CD14-positive monocyte (primary cell): Measurements from ENCODE around the gene SMAD9. TPM values are rescaled to one million over a fixed set of nuclear protein-coding genes. Genes with fewer than 3 reads are reported as not detected.

Experiments
- DNase-seq, 3 donors: peaks; one replicate each; pipeline ENCODE4 v3.0.0-alpha.2; 2011 to 2022
- H2AFZ ChIP-seq: 2 replicates; pipeline ENCODE4 v1.6.0; 2012; ENCODE audit warnings: mild to moderate bottlenecking, low read depth, low read length, inconsistent platforms; ENCODE audit not compliant: insufficient read depth, poor library complexity, severe bottlenecking
- H3K27ac ChIP-seq, 2 donors: 1 replicate in 1 of 2; 2 replicates in 1 of 2; pipeline ENCODE4 v1.5.1; 2012 to 2013; ENCODE audit warnings: low read length in 2 of 2, control low read depth in 1 of 2, inconsistent platforms in 1 of 2, low read depth in 1 of 2, mild to moderate bottlenecking in 1 of 2
- H3K27me3 ChIP-seq, 2 donors: one replicate each; pipeline versions ENCODE4 v1.6.0 to v1.6.1; 2011 to 2013; ENCODE audit warnings: low read length in 2 of 2; ENCODE audit not compliant: control insufficient read depth in 2 of 2, insufficient read depth in 2 of 2
- H3K36me3 ChIP-seq, 2 donors: replicated peaks in 1 of 2; 1 replicate in 1 of 2; 2 replicates in 1 of 2; pipeline versions ENCODE4 v1.5.1 to v1.6.1; 2012 to 2013; ENCODE audit warnings: low read length in 2 of 2, control low read depth in 1 of 2, inconsistent platforms in 1 of 2, mild to moderate bottlenecking in 1 of 2; ENCODE audit not compliant: insufficient read depth in 2 of 2, control insufficient read depth in 1 of 2
- H3K4me1 ChIP-seq, 2 donors: 1 replicate in 1 of 2; 2 replicates in 1 of 2; pipeline versions ENCODE4 v1.5.1 to v1.6.1; 2012 to 2013; ENCODE audit warnings: low read length in 2 of 2, control low read depth in 1 of 2, inconsistent platforms in 1 of 2, mild to moderate bottlenecking in 1 of 2, moderate library complexity in 1 of 2; ENCODE audit not compliant: insufficient read depth in 2 of 2, control insufficient read depth in 1 of 2
- H3K4me2 ChIP-seq: replicated peaks from 2 replicates; pipeline ENCODE3; 2012; ENCODE audit warnings: low read length, moderate library complexity, mild to moderate bottlenecking; ENCODE audit not compliant: poor library complexity, severe bottlenecking; ENCODE audit errors: extremely low read depth
- H3K4me3 ChIP-seq, 3 experiments: fragments of 200-600 bp in 1 of 3; sonication (generic) in 1 of 3; replicated peaks in 1 of 3; 1 replicate in 2 of 3; 2 replicates in 1 of 3; pipeline ENCODE4 v1.5.1; 2011 to 2013; ENCODE audit warnings: low read length in 3 of 3, mild to moderate bottlenecking in 3 of 3, control low read depth in 2 of 3, low read depth in 2 of 3, inconsistent platforms in 1 of 3, moderate library complexity in 1 of 3
- H3K79me2 ChIP-seq: 2 replicates; pipeline ENCODE4 v1.6.0; 2012; ENCODE audit warnings: mild to moderate bottlenecking, control low read depth, inconsistent platforms, low read length, moderate library complexity; ENCODE audit not compliant: insufficient read depth
- H3K9ac ChIP-seq: 2 replicates; pipeline ENCODE4 v1.6.0; 2017; ENCODE audit warnings: low read length, mild to moderate bottlenecking; ENCODE audit not compliant: insufficient read depth, poor library complexity, severe bottlenecking
- H3K9me3 ChIP-seq, 2 donors: replicated peaks in 1 of 2; 1 replicate in 1 of 2; 2 replicates in 1 of 2; pipeline versions ENCODE4 v1.5.1 to v1.6.1; 2012 to 2013; ENCODE audit warnings: low read length in 2 of 2, control low read depth in 1 of 2; ENCODE audit not compliant: control insufficient read depth in 1 of 2, insufficient read depth in 1 of 2
- H4K20me1 ChIP-seq: 2 replicates; pipeline ENCODE4 v1.6.0; 2012; ENCODE audit warnings: mild to moderate bottlenecking, low read length, control low read depth, moderate library complexity; ENCODE audit not compliant: insufficient read depth
- H3K27ac Mint-ChIP-seq, 7 donors: one replicate each; pipeline ENCODE4 v1.8.0; 2020; ENCODE audit warnings: mild to moderate bottlenecking in 7 of 7, mixed read lengths in 7 of 7, moderate library complexity in 6 of 7, inconsistent platforms in 2 of 7
- H3K27me3 Mint-ChIP-seq, 3 donors: one replicate each; pipeline ENCODE4 v1.8.0; 2021 to 2022; ENCODE audit warnings: low read depth in 3 of 3, mild to moderate bottlenecking in 3 of 3, mixed read lengths in 3 of 3, moderate library complexity in 3 of 3, inconsistent platforms in 1 of 3
- H3K36me3 Mint-ChIP-seq, 2 donors: one replicate each; pipeline ENCODE4 v1.8.0; 2020; ENCODE audit warnings: mixed read lengths in 2 of 2, inconsistent platforms in 1 of 2, mild to moderate bottlenecking in 1 of 2
- H3K4me1 Mint-ChIP-seq: one replicate; pipeline ENCODE4 v1.8.0; 2020; ENCODE audit warnings: mild to moderate bottlenecking, mixed read lengths
- H3K4me3 Mint-ChIP-seq, 2 donors: one replicate each; pipeline ENCODE4 v1.8.0; 2020; ENCODE audit warnings: mild to moderate bottlenecking in 2 of 2, mixed read lengths in 2 of 2, moderate library complexity in 1 of 2
- H3K9me3 Mint-ChIP-seq, 7 donors: one replicate each; pipeline ENCODE4 v1.8.0; 2020 to 2022; ENCODE audit warnings: mixed read lengths in 7 of 7, mild to moderate bottlenecking in 6 of 7, moderate library complexity in 6 of 7, inconsistent platforms in 2 of 7
- CTCF ChIP-seq: fragments of 200-600 bp; IDR thresholded peaks from one replicate; pipeline ENCODE4 v1.8.0; 2022; ENCODE audit warnings: antibody characterized with exemption, mild to moderate bottlenecking
- WGBS: methylation state at CpG from one replicate; pipeline ENCODE4 v1.1.5; 2013; ENCODE audit warnings: missing lambda C conversion rate; ENCODE audit not compliant: insufficient coverage; 5-methylcytosine and 5-hydroxymethylcytosine counted together
- intact Hi-C, 2 donors: fragments of 100-400 bp; cut with micrococcal nuclease; formaldehyde crosslinking; loops; one replicate each; pipeline versions ENCODE4 v1.15.0 to v1.15.1; 2023
- polyA plus RNA-seq, 3 donors: library from polyadenylated mRNA; depleted of rRNA in 1 of 3; unstranded in 2 of 3; stranded (reverse) in 1 of 3; fragments of 300-500 nt in 2 of 3; fragments of >200 nt in 1 of 3; fragmentation: Illumina TruSeq in 2 of 3; gene quantifications; 1 replicate in 2 of 3; 2 replicates in 1 of 3; pipeline ENCODE4 v1.2.3, GENCODE V29; 2012 to 2021

SMAD9 gene
- polyA plus RNA-seq, 3 donors, result not detected

- TF ChIP-seq CTCF, result no peak
- H3K27me3 Mint-ChIP-seq, result peaks cover 0 to 3% (median 0%) of the 10 kb centered on the region in 3 donors
- WGBS, result no CpG with 5 or more reads among the region's 1 CpG
- Histone ChIP-seq H2AFZ (no peak overlapping the region), H3K4me3 (no peak overlapping the region), H3K36me3 (no peaks in the 10 kb centered on the region), H3K27ac (no peak overlapping the region), H3K4me1 (no peaks in the 10 kb centered on the region), H3K79me2 (no peaks in the 10 kb centered on the region), H3K9ac (no peak overlapping the region), H3K27me3 (no peaks in the 10 kb centered on the region), H4K20me1 (no peaks in the 10 kb centered on the region), H3K4me2 (no peak overlapping the region), H3K9me3 (no peaks in the 10 kb centered on the region)
- H3K36me3 Mint-ChIP-seq, result no peaks in the 10 kb centered on the region
- DNase-seq, result no peak
- no peak overlapping the region for H3K27ac Mint-ChIP-seq
- H3K9me3 Mint-ChIP-seq, result no peaks in the 10 kb centered on the region
- H3K4me1 Mint-ChIP-seq, result peaks cover 2% of the 10 kb centered on the region
- no peak overlapping the region for H3K4me3 Mint-ChIP-seq
- intact Hi-C loops, result no loop called here
Measured at GRCh38 chr13:36870050-36870692, 49.9 kb downstream of the SMAD9 start.

DNA sequence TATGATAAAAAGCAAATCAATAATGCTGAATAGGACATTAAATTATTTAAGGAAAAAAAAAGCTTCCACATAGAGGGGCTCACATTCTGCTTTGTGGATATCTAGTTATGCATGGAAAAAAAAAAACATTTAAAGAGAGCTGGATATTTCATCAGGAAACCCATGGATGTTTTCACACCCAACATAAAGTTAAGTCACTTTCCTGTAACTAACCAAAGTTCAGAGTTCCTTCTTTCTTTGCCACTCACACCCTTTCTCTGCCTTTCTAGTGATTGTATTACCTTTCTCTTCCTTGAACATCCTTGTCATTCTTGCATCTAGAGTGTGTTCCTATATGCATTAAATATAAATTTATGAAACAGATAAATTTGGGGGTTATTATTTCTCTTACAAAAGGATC is 53.8 kb downstream of the SMAD9 start:
- H3K9me3 Mint-ChIP-seq, result no peaks in the 10 kb centered on the region
- Histone ChIP-seq H3K9me3 (no peaks in the 10 kb centered on the region), H3K4me2 (no peak overlapping the region), H4K20me1 (no peaks in the 10 kb centered on the region), H3K9ac (no peak overlapping the region), H3K27ac (no peak overlapping the region), H3K27me3 (no peaks in the 10 kb centered on the region), H3K36me3 (no peaks in the 10 kb centered on the region), H3K79me2 (no peaks in the 10 kb centered on the region), H3K4me1 (no peaks in the 10 kb centered on the region), H3K4me3 (no peak overlapping the region), H2AFZ (no peak overlapping the region)
- no peaks in the 10 kb centered on the region for H3K4me1 Mint-ChIP-seq
- H3K27me3 Mint-ChIP-seq, result peaks cover 0 to 9% (median 0%) of the 10 kb centered on the region in 3 donors
- no peak for DNase-seq
- intact Hi-C loops, result no loop called here
- no peak overlapping the region for H3K27ac Mint-ChIP-seq
- no peak overlapping the region for H3K4me3 Mint-ChIP-seq
- H3K36me3 Mint-ChIP-seq, result no peaks in the 10 kb centered on the region
- no peak for TF ChIP-seq CTCF
